ENCODE data around the gene GLMN. TPM values are rescaled to one million over a fixed set of nuclear protein-coding genes. Genes with fewer than 3 reads are reported as not detected.
A peak's percentile ranks its signal among the peaks of the same experiment; 100 is the strongest.

GLMN gene
- total RNA-seq, 1 donor from 2014 or later: 13.5 TPM

- FAIRE-seq: no peak
- Histone ChIP-seq H3K9ac (ENCODE audit: low read length) (no peak overlapping the region), H3K36me3 (ENCODE audit: insufficient read depth, low read length) (no peaks in the 10 kb centered on the region)
These were observed 70.4 kb downstream of the GLMN start for GRCh38 chr1:92228401-92228800.

DNA sequence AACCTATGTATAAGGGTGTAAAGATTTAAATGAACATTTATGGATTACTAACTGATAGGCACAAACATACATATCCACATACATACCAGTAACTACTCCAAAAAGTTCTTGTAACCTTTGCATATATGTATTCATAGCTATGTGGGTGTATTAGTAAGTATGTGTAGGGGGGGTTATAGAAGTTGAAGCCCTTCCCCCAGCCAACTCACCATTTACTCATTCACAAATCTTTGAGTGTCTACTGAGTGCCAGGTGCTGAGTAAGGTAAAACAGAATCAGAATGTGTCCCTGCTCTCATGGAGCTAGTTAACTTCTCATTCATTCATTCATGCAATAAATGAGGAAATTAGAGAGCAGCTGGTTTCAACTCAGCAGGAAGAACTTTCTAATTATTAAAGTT is 79.8 kb downstream of the GLMN start:
- no peaks in the 10 kb centered on the region for H3K79me2 ChIP-seq (ENCODE audit: insufficient read depth, low read length)
- no peaks in the 10 kb centered on the region for H3K36me3 ChIP-seq (ENCODE audit: insufficient read depth, low read length)
- H3K9me3 ChIP-seq (ENCODE audit: insufficient read depth, low read depth, low read length): no peaks in the 10 kb centered on the region
- peak; percentile 77 for FAIRE-seq
- no peak overlapping the region for H2AFZ ChIP-seq (ENCODE audit: low read depth, low read length)
- no peak overlapping the region for H3K4me3 ChIP-seq (ENCODE audit: insufficient read depth, low read depth, low read length)
- Mint-ChIP-seq H3K4me1 (ENCODE audit: low read depth, unreplicated experiment) (no peaks in the 10 kb centered on the region), H3K36me3 (ENCODE audit: low read depth, unreplicated experiment) (no peaks in the 10 kb centered on the region), H3K4me3 (ENCODE audit: unreplicated experiment) (no peak overlapping the region), H3K9me3 (ENCODE audit: unreplicated experiment) (no peaks in the 10 kb centered on the region), H3K27ac (ENCODE audit: unreplicated experiment) (no peak overlapping the region), H3K27me3 (ENCODE audit: low read depth, unreplicated experiment) (peaks cover 3% of the 10 kb centered on the region)
- H3K27me3 ChIP-seq (ENCODE audit: insufficient read depth, low read length): no peaks in the 10 kb centered on the region
- no peak for DNase-seq (ENCODE audit: low read depth)
- no peak overlapping the region for H3K9ac ChIP-seq (ENCODE audit: low read length)
- H3K27ac ChIP-seq (ENCODE audit: low read depth, low read length): no peak overlapping the region
- H3K4me2 ChIP-seq (ENCODE audit: low read length): no peak overlapping the region
- H4K20me1 ChIP-seq (ENCODE audit: insufficient read depth, low read length): no peaks in the 10 kb centered on the region
- no peaks in the 10 kb centered on the region for H3K4me1 ChIP-seq (ENCODE audit: insufficient read depth, low read length)
- TF ChIP-seq EZH2 (IDR thresholded peaks at IDR 0.05; ENCODE audit: insufficient read depth, low read length): no peak
- TF ChIP-seq, protein P1, sequence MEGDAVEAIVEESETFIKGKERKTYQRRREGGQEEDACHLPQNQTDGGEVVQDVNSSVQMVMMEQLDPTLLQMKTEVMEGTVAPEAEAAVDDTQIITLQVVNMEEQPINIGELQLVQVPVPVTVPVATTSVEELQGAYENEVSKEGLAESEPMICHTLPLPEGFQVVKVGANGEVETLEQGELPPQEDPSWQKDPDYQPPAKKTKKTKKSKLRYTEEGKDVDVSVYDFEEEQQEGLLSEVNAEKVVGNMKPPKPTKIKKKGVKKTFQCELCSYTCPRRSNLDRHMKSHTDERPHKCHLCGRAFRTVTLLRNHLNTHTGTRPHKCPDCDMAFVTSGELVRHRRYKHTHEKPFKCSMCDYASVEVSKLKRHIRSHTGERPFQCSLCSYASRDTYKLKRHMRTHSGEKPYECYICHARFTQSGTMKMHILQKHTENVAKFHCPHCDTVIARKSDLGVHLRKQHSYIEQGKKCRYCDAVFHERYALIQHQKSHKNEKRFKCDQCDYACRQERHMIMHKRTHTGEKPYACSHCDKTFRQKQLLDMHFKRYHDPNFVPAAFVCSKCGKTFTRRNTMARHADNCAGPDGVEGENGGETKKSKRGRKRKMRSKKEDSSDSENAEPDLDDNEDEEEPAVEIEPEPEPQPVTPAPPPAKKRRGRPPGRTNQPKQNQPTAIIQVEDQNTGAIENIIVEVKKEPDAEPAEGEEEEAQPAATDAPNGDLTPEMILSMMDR (IDR thresholded peaks at IDR 0.05; ENCODE audit: insufficient read depth, low read depth, low read length): no peak

More at GRCh38 chr1:92228401-92228800, 70.4 kb downstream of the GLMN start:
- Histone ChIP-seq H3K4me3 (ENCODE audit: insufficient read depth, low read depth, low read length) (no peak overlapping the region), H3K9me3 (ENCODE audit: insufficient read depth, low read depth, low read length) (no peaks in the 10 kb centered on the region), H3K4me1 (ENCODE audit: insufficient read depth, low read length) (no peaks in the 10 kb centered on the region), H3K27ac (ENCODE audit: low read depth, low read length) (no peak overlapping the region), H2AFZ (ENCODE audit: low read depth, low read length) (no peak overlapping the region), H3K27me3 (ENCODE audit: insufficient read depth, low read length) (no peaks in the 10 kb centered on the region), H3K4me2 (ENCODE audit: low read length) (no peak overlapping the region), H3K79me2 (ENCODE audit: insufficient read depth, low read length) (no peaks in the 10 kb centered on the region), H4K20me1 (ENCODE audit: insufficient read depth, low read length) (no peaks in the 10 kb centered on the region)
- no peaks in the 10 kb centered on the region for H3K9me3 Mint-ChIP-seq (ENCODE audit: unreplicated experiment)
- H3K27ac Mint-ChIP-seq (ENCODE audit: unreplicated experiment): no peak overlapping the region
- DNase-seq (ENCODE audit: low read depth): no peak
- H3K4me3 Mint-ChIP-seq (ENCODE audit: unreplicated experiment): no peak overlapping the region
- TF ChIP-seq, protein P1 (IDR thresholded peaks at IDR 0.05; ENCODE audit: insufficient read depth, low read depth, low read length): no peak
- TF ChIP-seq EZH2 (IDR thresholded peaks at IDR 0.05; ENCODE audit: insufficient read depth, low read length): no peak
- H3K4me1 Mint-ChIP-seq (ENCODE audit: low read depth, unreplicated experiment): no peaks in the 10 kb centered on the region
- peaks cover 5% of the 10 kb centered on the region for H3K27me3 Mint-ChIP-seq (ENCODE audit: low read depth, unreplicated experiment)
- H3K36me3 Mint-ChIP-seq (ENCODE audit: low read depth, unreplicated experiment): no peaks in the 10 kb centered on the region

GRCh38 chr1:92218559-92218958 is 80.2 kb downstream of the GLMN start:
- Histone ChIP-seq H2AFZ (ENCODE audit: low read depth, low read length) (no peak overlapping the region), H3K27ac (ENCODE audit: low read depth, low read length) (no peak overlapping the region), H3K9ac (ENCODE audit: low read length) (no peak overlapping the region), H4K20me1 (ENCODE audit: insufficient read depth, low read length) (no peaks in the 10 kb centered on the region), H3K79me2 (ENCODE audit: insufficient read depth, low read length) (no peaks in the 10 kb centered on the region), H3K4me2 (ENCODE audit: low read length) (no peak overlapping the region), H3K9me3 (ENCODE audit: insufficient read depth, low read depth, low read length) (no peaks in the 10 kb centered on the region), H3K36me3 (ENCODE audit: insufficient read depth, low read length) (no peaks in the 10 kb centered on the region), H3K4me3 (ENCODE audit: insufficient read depth, low read depth, low read length) (no peak overlapping the region), H3K4me1 (ENCODE audit: insufficient read depth, low read length) (no peaks in the 10 kb centered on the region), H3K27me3 (ENCODE audit: insufficient read depth, low read length) (no peaks in the 10 kb centered on the region)
- no peak overlapping the region for H3K27ac Mint-ChIP-seq (ENCODE audit: unreplicated experiment)
- no peak overlapping the region for H3K4me3 Mint-ChIP-seq (ENCODE audit: unreplicated experiment)
- peaks cover 3% of the 10 kb centered on the region for H3K27me3 Mint-ChIP-seq (ENCODE audit: low read depth, unreplicated experiment)
- no peaks in the 10 kb centered on the region for H3K4me1 Mint-ChIP-seq (ENCODE audit: low read depth, unreplicated experiment)
- FAIRE-seq: no peak
- H3K36me3 Mint-ChIP-seq (ENCODE audit: low read depth, unreplicated experiment): no peaks in the 10 kb centered on the region
- no peak for DNase-seq (ENCODE audit: low read depth)
- H3K9me3 Mint-ChIP-seq (ENCODE audit: unreplicated experiment): no peaks in the 10 kb centered on the region
- TF ChIP-seq, protein P1 (IDR thresholded peaks at IDR 0.05; ENCODE audit: insufficient read depth, low read depth, low read length): no peak
- no peak for TF ChIP-seq EZH2 (IDR thresholded peaks at IDR 0.05; ENCODE audit: insufficient read depth, low read length)
